HL-60 (cell line): ENCODE results near the gene RHBG.

Experiments
- DNase-seq, 2 experiments: peaks; one replicate each; pipeline ENCODE4 v3.0.0-alpha.2; 2010 to 2020; ENCODE audit warnings: low read depth in 1 of 2, low spot score in 1 of 2
- H3K27ac ChIP-seq: fragments of 250-450 bp; sonication (Bioruptor Pico); replicated peaks from 2 replicates; pipeline ENCODE4 v1.5.1; 2020; ENCODE audit warnings: mild to moderate bottlenecking, moderate library complexity
- H3K27me3 ChIP-seq: fragments of 250-450 bp; sonication (Bioruptor Pico); 2 replicates; pipeline ENCODE4 v1.5.1; 2021; ENCODE audit warnings: mild to moderate bottlenecking, moderate library complexity; ENCODE audit not compliant: insufficient read depth, poor library complexity, severe bottlenecking
- H3K4me3 ChIP-seq: replicated peaks from 2 replicates; pipeline ENCODE4 v1.5.1; 2011; ENCODE audit warnings: mild to moderate bottlenecking, control low read depth, low read length; ENCODE audit not compliant: insufficient read depth
- CTCF ChIP-seq: IDR thresholded peaks from one replicate; pipeline ENCODE4 v1.5.1; 2011; ENCODE audit warnings: low read length, control low read depth, inconsistent platforms; ENCODE audit not compliant: insufficient read depth
- GABPA ChIP-seq: IDR thresholded peaks from 2 replicates; pipeline ENCODE4 v1.6.1; 2012; ENCODE audit warnings: low read depth
- POLR2AphosphoS5 ChIP-seq: IDR thresholded peaks from 2 replicates; pipeline ENCODE4 v1.6.1; 2012; ENCODE audit warnings: low read depth
- SPI1 ChIP-seq: IDR thresholded peaks from 2 replicates; pipeline ENCODE4 v1.6.1; 2012; ENCODE audit warnings: low read depth, mild to moderate bottlenecking, borderline replicate concordance
- TF ChIP-seq, protein P1 (sequence below): IDR thresholded peaks from 2 replicates; pipeline ENCODE4 v1.6.1; 2012; ENCODE audit warnings: low read depth; ENCODE audit not compliant: insufficient replicate concordance

Gene RHBG

GRCh38 chr1:156391701-156392100, 22.7 kb downstream of the RHBG start:
- no peak overlapping the region for H3K4me3 ChIP-seq
- DNase-seq: no peak
- TF ChIP-seq CTCF: no peak
- TF ChIP-seq GABPA: no peak
- TF ChIP-seq SPI1: no peak
- no peak for TF ChIP-seq POLR2AphosphoS5
- TF ChIP-seq, protein P1, sequence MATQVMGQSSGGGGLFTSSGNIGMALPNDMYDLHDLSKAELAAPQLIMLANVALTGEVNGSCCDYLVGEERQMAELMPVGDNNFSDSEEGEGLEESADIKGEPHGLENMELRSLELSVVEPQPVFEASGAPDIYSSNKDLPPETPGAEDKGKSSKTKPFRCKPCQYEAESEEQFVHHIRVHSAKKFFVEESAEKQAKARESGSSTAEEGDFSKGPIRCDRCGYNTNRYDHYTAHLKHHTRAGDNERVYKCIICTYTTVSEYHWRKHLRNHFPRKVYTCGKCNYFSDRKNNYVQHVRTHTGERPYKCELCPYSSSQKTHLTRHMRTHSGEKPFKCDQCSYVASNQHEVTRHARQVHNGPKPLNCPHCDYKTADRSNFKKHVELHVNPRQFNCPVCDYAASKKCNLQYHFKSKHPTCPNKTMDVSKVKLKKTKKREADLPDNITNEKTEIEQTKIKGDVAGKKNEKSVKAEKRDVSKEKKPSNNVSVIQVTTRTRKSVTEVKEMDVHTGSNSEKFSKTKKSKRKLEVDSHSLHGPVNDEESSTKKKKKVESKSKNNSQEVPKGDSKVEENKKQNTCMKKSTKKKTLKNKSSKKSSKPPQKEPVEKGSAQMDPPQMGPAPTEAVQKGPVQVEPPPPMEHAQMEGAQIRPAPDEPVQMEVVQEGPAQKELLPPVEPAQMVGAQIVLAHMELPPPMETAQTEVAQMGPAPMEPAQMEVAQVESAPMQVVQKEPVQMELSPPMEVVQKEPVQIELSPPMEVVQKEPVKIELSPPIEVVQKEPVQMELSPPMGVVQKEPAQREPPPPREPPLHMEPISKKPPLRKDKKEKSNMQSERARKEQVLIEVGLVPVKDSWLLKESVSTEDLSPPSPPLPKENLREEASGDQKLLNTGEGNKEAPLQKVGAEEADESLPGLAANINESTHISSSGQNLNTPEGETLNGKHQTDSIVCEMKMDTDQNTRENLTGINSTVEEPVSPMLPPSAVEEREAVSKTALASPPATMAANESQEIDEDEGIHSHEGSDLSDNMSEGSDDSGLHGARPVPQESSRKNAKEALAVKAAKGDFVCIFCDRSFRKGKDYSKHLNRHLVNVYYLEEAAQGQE: no peak
- H3K27me3 ChIP-seq: peaks cover 31% of the 10 kb centered on the region
- H3K27ac ChIP-seq: no peak overlapping the region

GRCh38 chr1:156392452-156392853, 23.4 kb downstream of the RHBG start:
- Histone ChIP-seq H3K27me3 (peaks cover 24% of the 10 kb centered on the region), H3K4me3 (no peak overlapping the region)
- no peak for DNase-seq

GRCh38 chr1:156393095-156393494, 24.1 kb downstream of the RHBG start:
- peaks cover 17% of the 10 kb centered on the region for H3K27me3 ChIP-seq
- TF ChIP-seq CTCF (no peak), GABPA (no peak), SPI1 (no peak), POLR2AphosphoS5 (no peak)
- TF ChIP-seq, protein P1: no peak
- no peak overlapping the region for H3K27ac ChIP-seq
- DNase-seq: no peak
- no peak overlapping the region for H3K4me3 ChIP-seq

More at GRCh38 chr1:156392452-156392853, 23.4 kb downstream of the RHBG start:
- no peak overlapping the region for H3K27ac ChIP-seq
- TF ChIP-seq SPI1 (no peak), GABPA (no peak), POLR2AphosphoS5 (no peak), CTCF (no peak)
- TF ChIP-seq, protein P1: no peak
